Measurements from ENCODE around the gene NAMPT.
"Not testable (repeated sequence)": the region's sequence is repeated elsewhere in the genome, so short reads cannot be mapped to it uniquely, and the experiment has no call there.

Gene NAMPT

DNA sequence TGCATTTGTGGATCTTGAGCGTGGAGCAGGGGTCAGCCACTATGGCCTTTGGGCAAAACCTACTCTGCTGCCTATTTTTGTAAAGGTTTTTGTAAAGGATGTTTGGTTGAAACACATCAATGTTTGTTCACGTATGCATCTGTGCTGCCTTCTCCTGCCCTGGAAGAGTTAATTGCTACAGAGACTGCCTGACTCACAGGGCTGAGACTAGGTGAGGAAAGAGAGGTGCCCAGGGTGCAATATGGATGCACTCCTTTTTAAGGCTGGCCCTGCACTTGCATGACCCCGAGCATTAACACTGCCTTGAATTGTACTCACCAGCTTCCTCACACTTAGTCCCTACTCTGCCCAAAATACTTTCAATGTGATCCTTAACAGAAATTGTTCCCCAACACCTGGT, 20.9 kb upstream of the NAMPT start:
- no peak for DNase-seq (ENCODE audit: low read depth in 4 of 4, low spot score in 1 of 4)

DNA sequence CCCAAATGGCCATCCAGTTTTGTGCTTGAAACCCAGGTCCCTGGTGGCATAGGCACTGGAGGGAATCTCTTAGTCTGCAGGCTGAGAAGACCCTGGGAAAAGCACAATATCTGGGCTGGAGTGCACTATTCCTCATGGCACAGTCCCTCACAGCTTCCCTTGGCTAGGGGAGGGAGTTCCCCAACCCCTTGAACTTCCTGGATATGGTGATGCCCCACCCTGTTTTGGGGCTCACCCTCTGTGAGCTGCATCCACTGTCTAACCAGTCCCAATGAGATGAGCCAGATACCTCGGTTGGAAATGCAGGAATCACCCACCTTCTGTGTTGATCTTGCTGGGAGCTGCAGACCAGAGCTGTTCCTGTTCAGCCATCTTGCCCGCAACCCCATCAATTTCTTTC, 19.8 kb upstream of the NAMPT start:
- no peak for DNase-seq (ENCODE audit: low read depth in 4 of 4, low spot score in 1 of 4)

DNA sequence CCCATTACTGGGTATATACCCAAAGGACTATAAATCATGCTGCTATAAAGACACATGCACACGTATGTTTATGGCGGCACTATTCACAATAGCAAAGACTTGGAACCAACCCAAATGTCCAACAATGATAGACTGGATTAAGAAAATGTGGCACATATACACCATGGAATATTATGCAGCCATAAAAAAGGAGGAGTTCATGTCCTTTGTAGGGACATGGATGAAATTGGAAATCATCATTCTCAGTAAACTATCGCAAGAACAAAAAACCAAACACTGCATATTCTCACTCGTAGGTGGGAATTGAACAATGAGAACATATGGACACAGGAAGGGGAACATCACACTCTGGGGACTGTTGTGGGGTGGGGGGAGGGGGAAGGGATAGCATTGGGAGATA, 13.8 kb upstream of the NAMPT start:
- not testable (repeated sequence) for DNase-seq (ENCODE audit: low read depth in 4 of 4, low spot score in 1 of 4)

DNA sequence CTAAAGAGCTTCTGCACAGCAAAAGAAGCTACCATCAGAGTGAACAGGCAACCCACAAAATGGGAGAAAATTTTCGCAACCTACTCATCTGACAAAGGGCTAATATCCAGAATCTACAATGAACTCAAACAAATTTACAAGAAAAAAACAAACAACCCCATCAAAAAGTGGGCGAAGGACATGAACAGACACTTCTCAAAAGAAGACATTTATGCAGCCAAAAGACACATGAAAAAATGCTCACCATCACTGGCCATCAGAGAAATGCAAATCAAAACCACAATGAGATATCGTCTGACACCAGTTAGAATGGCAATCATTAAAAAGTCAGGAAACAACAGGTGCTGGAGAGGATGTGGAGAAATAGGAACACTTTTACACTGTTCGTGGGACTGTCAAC, 13.4 kb upstream of the NAMPT start:
- DNase-seq (ENCODE audit: low read depth in 4 of 4, low spot score in 1 of 4) = not testable (repeated sequence)

DNA sequence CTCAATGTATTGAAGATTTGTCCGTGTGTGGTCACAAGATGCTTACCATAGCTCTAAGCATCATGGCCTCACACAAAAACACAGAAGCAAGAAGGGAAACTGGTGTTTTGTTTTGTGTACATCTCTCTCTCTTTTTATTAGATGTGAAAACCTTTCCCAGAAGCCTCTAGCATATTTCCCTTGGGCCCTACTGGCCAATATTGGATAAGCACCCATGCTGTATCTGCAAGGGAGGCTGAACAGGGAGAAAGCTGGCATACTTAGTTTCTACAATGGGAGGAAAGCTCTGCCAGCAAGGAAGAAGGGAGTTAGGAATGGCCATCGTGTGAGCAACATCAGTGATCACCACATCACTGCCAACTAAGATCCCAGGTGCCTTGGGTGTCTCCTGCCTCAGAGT, 9.6 kb upstream of the NAMPT start:
- no peak for DNase-seq (ENCODE audit: low read depth in 4 of 4, low spot score in 1 of 4)

- no peak for DNase-seq (ENCODE audit: low read depth in 4 of 4, low spot score in 1 of 4)
Observed at GRCh38 chr7:106291247-106291646, 6.5 kb upstream of the NAMPT start.

DNA sequence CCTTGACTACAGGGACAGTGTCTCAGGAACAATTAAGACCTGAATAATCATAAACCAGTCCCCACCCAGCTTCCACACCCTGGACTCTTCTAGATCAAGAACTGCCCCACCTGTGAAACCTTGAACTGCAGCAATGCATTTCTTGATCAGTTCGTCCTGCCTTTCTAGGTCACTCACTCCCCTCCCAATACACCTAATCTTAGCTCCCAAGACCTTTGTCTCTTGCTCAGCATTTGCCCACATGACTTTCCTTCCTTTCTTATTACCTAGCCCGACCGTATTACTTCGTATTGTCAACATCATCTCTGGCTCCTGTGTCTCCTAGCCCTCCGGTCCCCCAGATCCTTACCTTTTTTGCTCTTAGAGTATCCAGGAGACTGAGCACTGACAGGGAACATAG, 5.5 kb upstream of the NAMPT start:
- DNase-seq (ENCODE audit: low read depth in 4 of 4, low spot score in 1 of 4) = no peak

DNA sequence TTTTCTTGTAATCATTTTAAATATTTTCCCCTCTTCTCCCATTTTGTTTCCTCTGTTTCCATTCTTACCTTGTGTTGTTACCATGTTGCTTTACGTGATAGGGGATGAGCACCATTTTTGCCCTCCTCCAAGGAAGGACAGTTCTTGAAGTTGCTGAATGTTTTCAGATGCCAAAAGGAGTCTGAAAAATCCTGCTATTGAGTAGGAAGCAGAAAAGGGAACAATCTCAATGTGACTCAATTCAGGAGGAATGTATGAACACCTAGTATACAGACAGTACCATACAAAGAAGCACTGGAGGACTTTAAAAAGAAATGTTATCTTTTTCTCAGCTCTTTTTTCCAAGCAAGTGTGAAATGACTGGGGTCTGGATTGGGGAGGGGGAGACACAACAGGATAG, 5.1 kb upstream of the NAMPT start:
- DNase-seq (ENCODE audit: low read depth in 4 of 4, low spot score in 1 of 4) = no peak

DNA sequence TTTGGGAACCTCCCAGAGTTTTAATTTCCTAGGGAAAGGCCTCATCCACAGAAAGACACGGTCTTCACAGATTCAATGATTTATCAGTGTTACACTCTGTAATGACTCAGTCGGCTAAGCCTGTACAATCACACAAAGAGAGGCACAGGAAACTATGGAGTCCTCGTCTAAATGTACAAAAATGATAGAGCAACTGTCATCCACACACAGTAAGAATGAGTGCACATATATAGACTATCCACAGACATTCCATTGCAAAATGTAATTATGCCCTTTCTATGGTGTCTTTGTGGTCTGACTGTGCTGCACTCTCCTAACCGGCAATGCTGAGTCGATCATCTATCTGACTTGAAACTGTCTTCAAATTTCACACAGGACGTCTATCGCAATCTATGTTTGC, 3.5 kb upstream of the NAMPT start:
- no peak for DNase-seq (ENCODE audit: low read depth in 4 of 4, low spot score in 1 of 4)

- no peak for DNase-seq (ENCODE audit: low read depth in 4 of 4, low spot score in 1 of 4)
Observed at GRCh38 chr7:106287786-106288185, 3.0 kb upstream of the NAMPT start.

DNA sequence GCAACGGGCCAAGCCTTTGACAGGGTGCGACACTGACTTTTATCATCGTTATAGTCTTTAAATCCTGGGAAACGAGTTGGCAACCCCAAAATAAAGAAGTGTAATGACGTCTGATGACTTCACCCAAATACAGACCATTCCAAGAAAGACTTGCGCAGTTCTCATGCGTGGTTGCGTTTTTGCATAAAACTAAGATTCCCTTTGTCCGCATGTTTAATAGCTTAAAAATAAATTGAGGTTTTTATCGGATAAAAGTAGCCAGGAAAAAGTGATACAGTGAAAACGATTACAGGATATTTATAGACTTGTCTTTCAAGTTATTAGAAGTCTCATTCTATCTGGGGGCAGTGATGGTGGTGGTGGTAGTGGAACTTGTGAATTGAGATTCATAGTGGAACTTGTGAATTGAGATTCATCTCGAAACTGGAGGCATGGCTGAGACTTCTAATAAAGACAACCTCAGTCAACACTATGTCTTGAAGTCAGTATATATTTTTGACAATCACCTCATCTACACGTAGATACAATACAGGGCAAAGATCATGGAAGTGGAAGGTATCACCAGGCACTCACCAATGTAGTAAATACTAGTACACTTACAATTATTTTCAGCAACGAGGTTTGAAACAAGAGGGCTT, 1.2 kb upstream of the NAMPT start:
- DNase-seq (ENCODE audit: low read depth in 4 of 4, low spot score in 1 of 4) = peak in 2 of 4 experiments; percentile 18 to 29

DNA sequence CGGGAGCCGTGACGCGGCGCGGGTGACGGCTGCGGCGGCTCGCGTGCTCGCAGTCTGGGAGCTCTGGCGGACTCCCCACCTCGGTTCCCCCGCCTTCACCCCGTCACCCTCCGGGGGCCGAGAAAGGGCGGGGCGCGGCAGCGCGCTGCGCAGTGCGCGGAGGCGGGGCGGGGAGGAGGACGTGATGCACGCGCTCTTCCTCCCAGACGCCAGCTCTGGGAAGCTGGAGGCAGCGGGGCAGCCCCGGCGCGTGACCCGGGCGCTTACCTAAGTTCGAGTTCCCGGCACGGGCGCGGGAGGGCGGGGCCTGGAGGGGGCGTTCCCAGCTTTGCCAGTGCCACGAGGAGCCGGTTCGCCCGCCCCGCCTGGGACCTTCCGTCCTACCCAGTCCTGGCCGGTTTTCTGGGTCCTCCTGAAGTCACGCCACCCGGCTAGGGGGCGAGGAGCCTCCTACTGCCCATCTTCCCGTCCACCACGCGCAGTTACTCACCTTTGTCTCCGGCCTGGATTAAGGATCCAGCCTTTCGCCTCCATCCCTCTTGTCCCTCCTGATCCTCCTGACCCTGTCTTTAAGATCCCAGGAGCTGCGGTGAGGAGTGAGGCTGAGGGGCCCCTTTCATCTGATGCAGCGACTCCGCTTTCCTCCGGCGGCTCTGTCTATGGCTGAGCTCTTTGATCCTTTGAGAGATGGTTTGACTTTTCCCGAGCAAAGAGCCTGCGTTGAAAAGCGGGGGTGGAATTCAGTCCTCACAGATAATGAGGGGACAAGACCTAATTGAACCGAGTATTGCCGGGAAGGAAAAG, 470 bp upstream of the NAMPT start:
- peak; percentile 99 to 100 (median 99) for DNase-seq (ENCODE audit: low read depth in 4 of 4, low spot score in 1 of 4)

DNA sequence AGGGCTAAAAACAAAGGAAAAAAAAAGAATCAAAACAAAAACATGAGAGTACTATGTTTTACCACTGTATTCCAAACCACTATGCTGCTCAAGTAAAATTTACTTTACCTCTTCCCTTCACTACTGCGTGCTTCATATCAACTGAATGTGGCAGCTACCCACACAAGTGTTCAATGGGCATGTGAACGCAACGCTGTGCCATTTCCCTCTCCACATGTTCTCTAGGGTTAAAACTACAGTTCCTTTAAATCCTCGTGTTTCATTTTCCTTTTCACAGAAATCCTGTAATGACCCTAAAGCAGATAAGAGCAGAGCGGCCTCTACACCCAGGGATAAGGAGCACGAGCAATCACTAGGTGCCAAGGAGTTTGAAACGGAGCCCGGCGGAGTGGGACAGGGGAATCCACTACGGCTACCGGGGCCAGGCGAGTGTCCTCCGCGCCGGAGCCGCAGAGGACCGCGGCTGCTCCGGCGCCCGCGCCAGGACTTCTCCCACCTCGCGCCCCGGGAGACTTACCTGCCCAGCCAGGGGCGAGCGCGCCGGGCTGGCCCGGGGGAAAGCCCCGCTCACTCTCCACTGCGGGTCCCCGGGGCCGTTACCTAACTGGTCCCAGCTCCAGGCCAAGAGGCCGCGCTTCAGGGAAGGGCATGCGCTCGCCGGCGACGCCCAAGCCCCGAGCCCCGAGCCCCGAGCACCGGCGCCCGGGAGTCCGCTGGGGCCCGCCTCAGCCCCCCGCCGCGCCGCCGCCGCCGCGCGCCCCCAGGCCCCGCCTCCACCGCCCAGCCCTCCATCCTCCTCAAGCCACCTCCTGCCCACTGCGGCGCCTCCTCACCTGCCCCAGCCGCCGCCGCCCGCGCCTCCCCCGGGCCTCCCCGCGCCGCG, 711 bp downstream of the NAMPT start:
- DNase-seq (ENCODE audit: low read depth in 4 of 4, low spot score in 1 of 4) = peak in 3 of 4 experiments; percentile 9 to 38 (median 27)

GRCh38 chr7:106283501-106283830, 1.3 kb downstream of the NAMPT start:
- DNase-seq (ENCODE audit: low read depth in 4 of 4, low spot score in 1 of 4) = no peak

DNA sequence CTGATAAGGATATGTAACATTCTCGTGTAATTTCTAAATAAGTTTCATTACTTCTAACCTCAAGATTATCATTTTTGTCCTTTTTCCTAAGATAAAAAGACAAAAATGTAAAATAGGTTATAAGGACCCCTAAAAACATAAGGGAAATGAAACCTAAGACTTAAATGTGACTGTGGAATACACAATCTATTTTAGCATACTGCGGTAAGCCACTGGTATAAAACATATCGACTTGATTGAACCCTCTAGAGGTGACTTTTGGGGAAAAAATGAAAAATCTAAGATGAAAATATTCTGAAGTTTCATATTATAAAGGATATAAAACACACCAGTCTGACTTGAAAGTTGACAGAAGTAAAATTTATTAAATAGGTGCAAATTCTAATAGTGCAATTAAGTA, 1.9 kb downstream of the NAMPT start:
- DNase-seq (ENCODE audit: low read depth in 4 of 4, low spot score in 1 of 4) = no peak

- DNase-seq (ENCODE audit: low read depth in 4 of 4, low spot score in 1 of 4) = no peak
Observed at GRCh38 chr7:106282390-106282789, 2.4 kb downstream of the NAMPT start.

GRCh38 chr7:106281585-106282318, 3.0 kb downstream of the NAMPT start:
- no peak for DNase-seq (ENCODE audit: low read depth in 4 of 4, low spot score in 1 of 4)

DNA sequence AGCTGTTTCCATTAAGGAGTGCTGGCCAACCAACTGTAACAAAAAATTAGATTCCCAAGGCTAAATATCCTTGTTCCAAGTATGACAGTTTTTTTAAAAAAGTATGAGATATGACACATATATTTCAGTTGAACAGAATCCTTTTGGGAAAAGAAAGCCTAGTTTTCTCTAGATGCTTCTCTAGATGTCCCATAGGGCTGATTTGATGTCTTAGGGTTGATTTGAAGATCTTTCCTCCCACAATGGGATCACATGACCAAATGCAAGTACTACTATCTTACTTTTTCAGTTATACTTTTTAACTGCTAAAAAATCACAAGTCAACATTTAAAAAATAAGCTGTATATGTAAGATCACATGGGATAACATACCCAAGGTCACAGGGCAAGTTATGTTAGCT, 3.7 kb downstream of the NAMPT start:
- DNase-seq (ENCODE audit: low read depth in 4 of 4, low spot score in 1 of 4) = no peak

DNA sequence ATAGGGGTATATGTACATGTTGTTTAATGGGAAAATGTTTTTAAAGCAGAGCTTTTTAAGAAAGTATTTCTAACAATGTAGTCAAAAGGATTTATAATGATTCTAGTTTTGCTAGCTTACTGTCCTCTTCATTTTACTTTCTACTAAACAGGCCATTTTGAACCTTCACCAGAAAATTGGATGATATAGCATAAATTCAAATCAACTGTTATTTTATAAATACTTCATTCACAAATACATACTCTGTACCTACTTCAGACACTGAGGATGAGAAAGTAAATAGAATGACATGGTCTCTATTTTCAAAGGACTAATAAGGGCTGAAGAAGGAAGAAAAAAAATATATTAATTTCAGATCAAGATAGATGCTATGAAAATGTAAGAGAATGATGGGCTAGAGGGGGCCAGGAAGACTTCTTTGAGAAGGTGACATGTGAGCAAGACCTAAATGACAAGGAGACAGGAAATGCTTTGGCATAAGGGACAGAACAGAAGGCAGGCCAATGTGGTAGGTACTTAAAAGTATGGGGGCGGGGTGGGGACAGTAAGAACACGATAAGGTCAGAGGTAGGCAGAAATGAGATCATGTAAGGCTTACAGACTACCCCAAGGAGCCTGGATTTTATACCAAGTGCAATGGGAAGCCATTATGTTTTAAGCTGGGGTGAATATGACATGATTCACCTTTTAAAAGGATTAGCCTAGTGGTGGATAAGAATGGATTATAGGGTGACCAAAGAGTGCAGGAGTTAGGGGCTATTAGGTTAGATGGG, 5.2 kb downstream of the NAMPT start:
- DNase-seq (ENCODE audit: low read depth in 4 of 4, low spot score in 1 of 4) = peak in 1 of 4 experiments; percentile 35

DNA sequence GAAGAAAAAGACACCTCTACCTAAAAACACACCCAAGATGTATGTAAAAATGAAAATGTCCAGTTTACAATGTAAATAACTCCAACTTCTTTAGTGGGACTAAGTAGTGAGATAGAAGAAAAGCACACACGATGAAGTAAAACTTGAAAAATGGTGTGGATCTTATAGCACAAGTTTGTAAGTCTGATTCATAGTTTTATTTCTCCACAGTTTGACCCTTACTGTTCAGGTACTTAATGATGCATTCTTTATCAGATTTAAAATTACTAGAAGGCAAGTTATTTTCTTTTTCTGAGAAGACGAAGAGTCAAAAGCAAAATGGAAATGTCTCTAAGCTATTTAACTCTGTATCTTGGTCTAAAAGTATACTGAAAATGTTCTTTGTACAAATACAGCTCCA, 6.1 kb downstream of the NAMPT start:
- DNase-seq (ENCODE audit: low read depth in 4 of 4, low spot score in 1 of 4) = no peak

- no peak for DNase-seq (ENCODE audit: low read depth in 4 of 4, low spot score in 1 of 4)
Observed at GRCh38 chr7:106277976-106278375, 6.8 kb downstream of the NAMPT start.

Data from stimulated activated CD4-positive, alpha-beta T cell treated with anti-CD3 and anti-CD28 coated beads, Interleukin-1b, Interleukin-23, amount 100 ng/mL, for 24 hours (primary cell).